Measurements from ENCODE around the gene CTDSP2. TPM values are rescaled to one million over a fixed set of nuclear protein-coding genes. Genes with fewer than 3 reads are reported as not detected.
"Not testable (repeated sequence)": the region's sequence is repeated elsewhere in the genome, so short reads cannot be mapped to it uniquely, and the experiment has no call there.

CTDSP2 gene
- total and polyA plus RNA-seq, 7 donors: 85.3 to 183 (median 122) TPM

- no peak for DNase-seq
- Histone ChIP-seq H3K36me3 (peaks cover 61 to 91% (median 85%) of the 10 kb centered on the region in 4 donors), H3K27ac (no peak overlapping the region), H3K4me3 (no peak overlapping the region), H3K9me3 (no peaks in the 10 kb centered on the region), H3K4me1 (peaks cover 0 to 42% (median 29%) of the 10 kb centered on the region in 4 donors), H3K27me3 (no peaks in the 10 kb centered on the region)
- WGBS, 2 donors: 94 to 97% methylated on average over 2 of the region's 2 CpGs
- intact Hi-C loops (cut with DNase I): no loop called here
- TF ChIP-seq POLR2A (IDR thresholded peaks at IDR 0.05): no peak
These were observed 21.1 kb downstream of the CTDSP2 start for GRCh38 chr12:57825451-57825850.

- H3K36me3 ChIP-seq: peaks cover 61 to 100% (median 86%) of the 10 kb centered on the region in 4 donors
- no peak for DNase-seq
- no peak overlapping the region for H3K4me3 ChIP-seq
- 91 to 94% methylated on average over 18 of the region's 18 CpGs for WGBS, 2 donors
- peaks cover 0 to 39% (median 19%) of the 10 kb centered on the region in 4 donors for H3K4me1 ChIP-seq
- no peak for TF ChIP-seq POLR2A (IDR thresholded peaks at IDR 0.05)
- no peak for TF ChIP-seq EP300 (IDR thresholded peaks at IDR 0.05)
- no peak for TF ChIP-seq POLR2AphosphoS5 (IDR thresholded peaks at IDR 0.05)
- TF ChIP-seq CTCF (IDR thresholded peaks at IDR 0.05): no peak
- H3K27ac ChIP-seq: peak overlapping the region in 2 of 4 donors; percentile 15 to 33
- H3K9me3 ChIP-seq: no peaks in the 10 kb centered on the region
- no peaks in the 10 kb centered on the region for H3K27me3 ChIP-seq
- intact Hi-C loops (cut with DNase I): no loop called here
These were observed 22.5 kb downstream of the CTDSP2 start for GRCh38 chr12:57823908-57824640.

- Histone ChIP-seq H3K27ac (peak overlapping the region in 3 of 4 donors; percentile 3 to 33 (median 25)), H3K27me3 (no peaks in the 10 kb centered on the region), H3K9me3 (no peaks in the 10 kb centered on the region), H3K4me3 (no peak overlapping the region), H3K4me1 (peaks cover 0 to 39% (median 18%) of the 10 kb centered on the region in 4 donors), H3K36me3 (peaks cover 61 to 94% (median 79%) of the 10 kb centered on the region in 4 donors)
- DNase-seq: no peak
- 82 to 87% methylated on average over 17 of the region's 17 CpGs for WGBS, 2 donors
- intact Hi-C loops (cut with DNase I): no loop called here
- TF ChIP-seq POLR2AphosphoS5 (IDR thresholded peaks at IDR 0.05) (peak in 1 of 4 donors; percentile 5), POLR2A (IDR thresholded peaks at IDR 0.05) (no peak)
These were observed 23.2 kb downstream of the CTDSP2 start for GRCh38 chr12:57823131-57823907.

GRCh38 chr12:57822392-57823130 lies 24.0 kb downstream of the CTDSP2 start:
- H3K36me3 ChIP-seq: peaks cover 56 to 86% (median 71%) of the 10 kb centered on the region in 4 donors
- 87 to 88% methylated on average over 10 of the region's 10 CpGs for WGBS, 2 donors
- no peaks in the 10 kb centered on the region for H3K9me3 ChIP-seq
- intact Hi-C loops (cut with DNase I): no loop called here
- DNase-seq: no peak
- H3K4me3 ChIP-seq: no peak overlapping the region
- TF ChIP-seq POLR2AphosphoS5 (IDR thresholded peaks at IDR 0.05): no peak
- TF ChIP-seq POLR2A (IDR thresholded peaks at IDR 0.05): no peak
- no peak for TF ChIP-seq CTCF (IDR thresholded peaks at IDR 0.05)
- no peak for TF ChIP-seq EP300 (IDR thresholded peaks at IDR 0.05)
- H3K27me3 ChIP-seq: no peaks in the 10 kb centered on the region
- peak overlapping the region in 3 of 4 donors; percentile 3 to 69 (median 33) for H3K27ac ChIP-seq
- H3K4me1 ChIP-seq: peaks cover 0 to 39% (median 23%) of the 10 kb centered on the region in 4 donors

GRCh38 chr12:57821474-57822214 lies 24.9 kb downstream of the CTDSP2 start:
- DNase-seq: no peak
- no peaks in the 10 kb centered on the region for H3K9me3 ChIP-seq
- H3K27me3 ChIP-seq: no peaks in the 10 kb centered on the region
- no peak overlapping the region for H3K4me3 ChIP-seq
- intact Hi-C loops (cut with DNase I): no loop called here
- H3K36me3 ChIP-seq: peaks cover 47 to 77% (median 62%) of the 10 kb centered on the region in 4 donors
- TF ChIP-seq POLR2AphosphoS5 (IDR thresholded peaks at IDR 0.05) (no peak), POLR2A (IDR thresholded peaks at IDR 0.05) (no peak), CTCF (IDR thresholded peaks at IDR 0.05) (no peak), EP300 (IDR thresholded peaks at IDR 0.05) (no peak)
- H3K4me1 ChIP-seq: peaks cover 5 to 48% (median 30%) of the 10 kb centered on the region in 4 donors
- WGBS, 2 donors: 86 to 87% methylated on average over 10 of the region's 10 CpGs
- H3K27ac ChIP-seq: peak overlapping the region in 3 of 4 donors; percentile 3 to 69 (median 35)

- Histone ChIP-seq H3K27ac (peak overlapping the region in 2 of 4 donors; percentile 35 to 69), H3K36me3 (peaks cover 41 to 71% (median 56%) of the 10 kb centered on the region in 4 donors)
These were observed 25.5 kb downstream of the CTDSP2 start for GRCh38 chr12:57821015-57821414.

GRCh38 chr12:57820119-57820518 lies 26.4 kb downstream of the CTDSP2 start:
- DNase-seq; H3K27me3 ChIP-seq; intact Hi-C loops (cut with DNase I); H3K4me3 ChIP-seq; H3K9me3 ChIP-seq: not testable (repeated sequence)
- Histone ChIP-seq H3K4me1 (peaks cover 5 to 58% (median 40%) of the 10 kb centered on the region in 4 donors), H3K36me3 (peaks cover 33 to 62% (median 47%) of the 10 kb centered on the region in 4 donors), H3K27ac (peak overlapping the region in 3 of 4 donors; percentile 40 to 69 (median 63))
- WGBS, 2 donors: 66 to 73% methylated on average over 8 of the region's 8 CpGs

More at GRCh38 chr12:57821015-57821414, 25.5 kb downstream of the CTDSP2 start:
- 79 to 81% methylated on average over 5 of the region's 5 CpGs for WGBS, 2 donors
- DNase-seq; H3K9me3 ChIP-seq; intact Hi-C loops (cut with DNase I); H3K4me3 ChIP-seq; H3K27me3 ChIP-seq: not testable (repeated sequence)
- H3K4me1 ChIP-seq: peaks cover 5 to 49% (median 34%) of the 10 kb centered on the region in 4 donors

All from sigmoid colon (tissue), 7 donors.